Stomach (tissue), 9 donors: ENCODE measurements around the gene DYDC1. TPM values are rescaled to one million over a fixed set of nuclear protein-coding genes. Genes with fewer than 3 reads are reported as not detected.

Experiments used
- DNase-seq, 2 donors: peaks; one replicate each; pipeline versions ENCODE4 v3.0.0 to v3.0.0-alpha.2; 2013 to 2019
- H3K27ac ChIP-seq, 5 donors: fragments of 200-600 bp in 4 of 5; sonication (generic) in 4 of 5; one replicate each; pipeline ENCODE4 v1.5.1; 2013 to 2019; ENCODE audit warnings: mild to moderate bottlenecking in 1 of 5, moderate library complexity in 1 of 5
- H3K27me3 ChIP-seq, 3 donors: fragments of 200-600 bp; sonication (generic); one replicate each; pipeline ENCODE4 v1.5.1; 2017 to 2019; ENCODE audit warnings: mixed run types in 1 of 3
- H3K36me3 ChIP-seq, 4 donors: fragments of 200-600 bp; sonication (generic); 1 replicate in 3 of 4; 2 replicates in 1 of 4; pipeline ENCODE4 v1.5.1; 2016 to 2019
- H3K4me1 ChIP-seq, 4 donors: fragments of 200-600 bp; sonication (generic); one replicate each; pipeline ENCODE4 v1.5.1; 2016 to 2019
- H3K4me3 ChIP-seq, 4 donors: fragments of 200-600 bp; sonication (generic) in 3 of 4; one replicate each; pipeline ENCODE4 v1.5.1; 2016 to 2019; ENCODE audit warnings: mild to moderate bottlenecking in 1 of 4
- H3K9me3 ChIP-seq, 4 donors: fragments of 200-600 bp; sonication (generic); one replicate each; pipeline ENCODE4 v1.5.1; 2016 to 2019
- EP300 ChIP-seq: sonication (generic); formaldehyde crosslinking; IDR thresholded peaks from one replicate; pipeline ENCODE4 v1.6.1; 2017; ENCODE audit warnings: antibody characterized with exemption
- POLR2A ChIP-seq, 4 donors: fragments of 450-650 bp; IDR thresholded peaks; one replicate each; pipeline ENCODE4 v1.6.1; 2016; ENCODE audit warnings: antibody characterized with exemption in 4 of 4, control low read depth in 2 of 4, mild to moderate bottlenecking in 1 of 4, moderate library complexity in 1 of 4
- POLR2AphosphoS5 ChIP-seq, 3 donors: sonication (generic); formaldehyde crosslinking; IDR thresholded peaks; one replicate each; pipeline ENCODE4 v1.6.1; 2016; ENCODE audit warnings: antibody characterized with exemption in 3 of 3
- WGBS, 5 donors: extraction: QIAGEN DNeasy Blood & Tissue Kit in 3 of 5; methylation state at CpG; one replicate each; pipeline versions ENCODE4 v1.1.5 to v1.1.7; 2013 to 2018; 5-methylcytosine and 5-hydroxymethylcytosine counted together
- intact Hi-C: fragments of 100-400 bp; cut with DNase I; formaldehyde crosslinking; loops from one replicate; pipeline ENCODE4 v1.15.1; 2023; ENCODE audit warnings: low total_unique reads
- polyA plus RNA-seq, 3 donors: library from polyadenylated mRNA; stranded (reverse); fragments of 200-250 nt; gene quantifications; one replicate each; pipeline ENCODE4 v1.2.3, GENCODE V29; 2013
- total RNA-seq, 5 donors: library from RNA; depleted of rRNA; stranded (reverse); fragments of >200 nt; gene quantifications; one replicate each; pipeline versions ENCODE4 v1.1.0 to v1.2.3, GENCODE V29; 2014 to 2016
- TF ChIP-seq, protein P1 (sequence below), 7 experiments: fragments of 450-650 bp in 4 of 7; fragments of 200-600 bp in 3 of 7; sonication (generic) in 3 of 7; IDR thresholded peaks; one replicate each; pipeline ENCODE4 v1.5.1; 2016 to 2019; ENCODE audit warnings: antibody characterized with exemption in 7 of 7, control low read depth in 2 of 7, mild to moderate bottlenecking in 1 of 7
- donor health status: healthy with polysubstance abuse.
- donor health status: Bipolar disorder and iron deficiency.
- donor health status: healthy.

The DYDC1 gene
- total and polyA plus RNA-seq, 8 donors = not detected

DNA sequence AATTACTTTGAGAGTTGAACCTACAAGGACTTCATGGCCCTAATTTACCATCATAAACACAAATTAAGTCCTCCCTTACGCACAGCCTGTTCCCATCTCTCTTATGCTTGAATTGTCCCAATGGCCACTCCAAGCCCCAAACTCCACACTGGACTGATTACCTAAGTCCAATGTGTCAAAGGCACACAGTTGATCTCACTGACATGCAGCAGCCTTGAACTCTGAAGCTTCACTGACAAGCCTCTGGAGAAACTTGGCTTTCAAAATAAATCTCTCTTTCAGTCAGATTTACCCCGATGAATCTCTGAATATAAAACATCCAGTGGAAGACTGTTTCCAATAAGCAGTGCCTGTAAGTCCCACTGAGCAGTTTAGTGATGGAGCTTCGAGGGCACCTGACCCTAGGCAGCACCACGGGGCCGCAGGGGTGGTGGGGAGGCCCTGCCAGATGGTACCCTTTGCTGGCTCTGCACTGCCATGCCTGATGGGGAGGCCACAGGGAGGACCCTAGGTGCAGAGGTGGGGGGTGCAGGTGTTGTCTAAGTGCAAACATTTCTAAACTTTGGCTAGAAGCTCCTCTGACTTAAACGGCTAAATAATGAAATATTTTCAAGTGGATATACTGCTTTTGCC, 63.8 kb downstream of the DYDC1 start:
- H3K4me1 ChIP-seq = peaks cover 0 to 3% (median 0%) of the 10 kb centered on the region in 4 donors
- no peak for DNase-seq
- H3K9me3 ChIP-seq = peaks cover 0 to 9% (median 6%) of the 10 kb centered on the region in 4 donors
- no peak overlapping the region for H3K4me3 ChIP-seq
- H3K36me3 ChIP-seq = no peaks in the 10 kb centered on the region
- intact Hi-C loops = no loop called here
- TF ChIP-seq POLR2A (IDR thresholded peaks at IDR 0.05) (no peak), EP300 (no peak), POLR2AphosphoS5 (IDR thresholded peaks at IDR 0.05) (no peak)
- TF ChIP-seq, protein P1, sequence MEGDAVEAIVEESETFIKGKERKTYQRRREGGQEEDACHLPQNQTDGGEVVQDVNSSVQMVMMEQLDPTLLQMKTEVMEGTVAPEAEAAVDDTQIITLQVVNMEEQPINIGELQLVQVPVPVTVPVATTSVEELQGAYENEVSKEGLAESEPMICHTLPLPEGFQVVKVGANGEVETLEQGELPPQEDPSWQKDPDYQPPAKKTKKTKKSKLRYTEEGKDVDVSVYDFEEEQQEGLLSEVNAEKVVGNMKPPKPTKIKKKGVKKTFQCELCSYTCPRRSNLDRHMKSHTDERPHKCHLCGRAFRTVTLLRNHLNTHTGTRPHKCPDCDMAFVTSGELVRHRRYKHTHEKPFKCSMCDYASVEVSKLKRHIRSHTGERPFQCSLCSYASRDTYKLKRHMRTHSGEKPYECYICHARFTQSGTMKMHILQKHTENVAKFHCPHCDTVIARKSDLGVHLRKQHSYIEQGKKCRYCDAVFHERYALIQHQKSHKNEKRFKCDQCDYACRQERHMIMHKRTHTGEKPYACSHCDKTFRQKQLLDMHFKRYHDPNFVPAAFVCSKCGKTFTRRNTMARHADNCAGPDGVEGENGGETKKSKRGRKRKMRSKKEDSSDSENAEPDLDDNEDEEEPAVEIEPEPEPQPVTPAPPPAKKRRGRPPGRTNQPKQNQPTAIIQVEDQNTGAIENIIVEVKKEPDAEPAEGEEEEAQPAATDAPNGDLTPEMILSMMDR (IDR thresholded peaks at IDR 0.05) = no peak
- whole genome bisulfite sequencing, 5 donors = 70 to 87% (median 86%) methylated on average over 6 of the region's 6 CpGs
- H3K27ac ChIP-seq = no peak overlapping the region
- H3K27me3 ChIP-seq = no peaks in the 10 kb centered on the region

DNA sequence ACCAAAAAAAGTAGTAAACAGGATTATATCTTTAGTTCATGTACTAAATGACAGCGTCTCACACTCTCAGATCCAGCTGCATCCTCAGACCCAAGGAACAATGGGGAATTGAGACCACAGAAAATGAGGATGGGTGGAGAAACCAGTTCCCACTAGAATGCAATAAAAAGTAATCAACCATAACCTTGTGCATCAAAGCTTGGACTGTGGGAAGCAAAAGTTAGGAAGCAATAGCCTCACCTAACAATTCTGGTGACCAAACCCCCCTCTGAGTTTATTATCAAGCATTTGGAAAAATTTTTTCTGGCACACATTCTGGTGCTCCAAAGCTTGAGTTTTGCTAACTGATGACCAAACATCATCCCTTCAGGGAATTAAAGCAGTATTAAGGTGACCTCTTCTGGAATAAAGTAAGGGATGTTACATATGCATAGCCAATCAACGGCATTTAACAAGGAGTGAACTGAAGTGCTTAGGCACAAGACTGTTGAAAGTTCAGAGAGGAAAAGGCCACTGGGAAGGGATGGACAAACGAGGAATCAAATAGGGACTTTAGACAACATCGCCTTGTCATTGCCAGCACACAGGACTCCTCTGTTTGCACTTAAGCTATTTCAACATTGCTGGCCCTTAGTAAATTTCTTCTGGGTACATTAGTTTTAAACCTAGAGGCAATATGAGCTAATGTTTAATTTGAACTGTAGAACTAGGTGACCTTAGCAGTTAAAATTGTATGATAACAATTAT, 65.9 kb downstream of the DYDC1 start:
- DNase-seq = no peak
- Histone ChIP-seq H3K9me3 (no peaks in the 10 kb centered on the region), H3K36me3 (no peaks in the 10 kb centered on the region), H3K4me3 (no peak overlapping the region), H3K27ac (no peak overlapping the region), H3K27me3 (no peaks in the 10 kb centered on the region), H3K4me1 (peaks cover 0 to 3% (median 0%) of the 10 kb centered on the region in 4 donors)
- no peak for TF ChIP-seq POLR2AphosphoS5 (IDR thresholded peaks at IDR 0.05)
- TF ChIP-seq POLR2A (IDR thresholded peaks at IDR 0.05) = no peak
- 44 to 60% (median 56%) methylated on average over 4 of the region's 4 CpGs for WGBS, 5 donors
- intact Hi-C loops = no loop called here

DNA sequence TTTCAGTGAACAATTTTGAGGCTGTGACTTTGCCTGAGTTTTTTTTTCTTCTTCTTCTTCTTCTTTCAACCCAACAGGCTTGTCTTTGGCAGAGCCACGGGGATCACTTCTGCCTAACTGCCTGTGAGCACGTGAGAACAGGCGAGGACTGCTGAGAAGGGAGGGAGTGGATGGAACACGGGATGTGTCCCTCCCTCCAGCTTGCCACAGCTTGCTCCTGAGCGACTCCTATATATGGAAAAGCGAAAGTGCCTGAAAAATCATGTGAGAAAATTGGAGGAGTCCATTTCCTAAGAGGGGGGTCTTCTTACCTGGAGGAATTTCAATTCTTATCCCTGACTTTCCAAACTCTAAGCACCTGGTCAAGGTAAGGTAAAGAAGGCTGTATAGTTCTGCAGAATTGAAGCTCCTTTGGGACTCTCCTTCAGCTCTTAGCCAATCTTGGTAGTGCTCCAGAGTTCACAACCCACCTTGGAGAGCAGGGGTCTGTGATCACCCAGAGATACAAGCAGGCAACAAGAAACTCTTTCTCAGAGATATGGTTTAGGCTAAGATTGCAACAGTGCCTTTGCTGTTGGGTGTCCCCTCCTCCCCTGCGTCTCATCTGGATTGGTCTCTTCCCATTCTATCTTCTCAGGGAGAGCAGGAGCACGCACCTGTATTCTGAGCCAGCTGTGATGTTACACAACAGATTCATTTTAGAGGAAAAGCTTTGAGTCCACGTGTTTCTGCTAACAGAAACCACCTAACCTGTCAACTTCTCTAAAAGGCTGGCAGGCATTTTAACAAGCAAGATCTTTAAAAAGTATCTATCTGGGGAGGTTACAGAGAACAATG, 66.9 kb downstream of the DYDC1 start, which contains the start of gene MAT1A:
MAT1A (minus strand) TSS at position 208 of the 837 bp plus-strand sequence. CDS start 235 bp downstream, outside the sequence.
- WGBS, 5 donors = 15 to 37% (median 28%) methylated on average over 9 of the region's 9 CpGs
- H3K9me3 ChIP-seq = no peaks in the 10 kb centered on the region
- H3K27ac ChIP-seq = no peak within 1 kb of the TSS
- H3K36me3 ChIP-seq = no peaks in the 10 kb centered on the region
- no peaks in the 10 kb centered on the region for H3K27me3 ChIP-seq
- DNase-seq = peak in 1 of 2 donors; percentile 42
- peaks cover 0 to 3% (median 0%) of the 10 kb centered on the region in 4 donors for H3K4me1 ChIP-seq
- intact Hi-C loops = no loop called here
- peak within 1 kb of the TSS in 1 of 4 donors; percentile 2 for H3K4me3 ChIP-seq
- TF ChIP-seq, protein P1 (IDR thresholded peaks at IDR 0.05) = no peak
- no peak for TF ChIP-seq POLR2A (IDR thresholded peaks at IDR 0.05)

DNA sequence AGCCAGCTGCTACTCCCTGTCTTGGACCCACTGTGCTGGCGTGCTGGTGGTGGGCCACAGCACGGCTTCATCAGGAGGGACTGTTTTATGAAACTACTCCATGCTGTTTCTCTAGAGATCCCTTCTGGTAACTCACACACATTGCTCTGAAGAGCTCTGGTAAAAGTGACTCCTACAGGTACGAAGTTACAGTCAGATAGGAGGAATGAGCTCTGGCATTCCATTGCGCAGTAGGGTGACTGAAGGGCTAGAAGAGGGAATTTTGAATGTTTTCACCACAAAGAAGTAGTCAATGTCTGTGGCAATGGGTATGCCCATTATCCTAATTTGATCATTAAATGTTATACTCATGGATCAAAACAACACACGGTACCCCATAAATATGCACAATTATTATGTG, 67.7 kb downstream of the DYDC1 start:
- no peaks in the 10 kb centered on the region for H3K36me3 ChIP-seq
- no peaks in the 10 kb centered on the region for H3K27me3 ChIP-seq
- intact Hi-C loops = no loop called here
- H3K4me1 ChIP-seq = peaks cover 0 to 3% (median 0%) of the 10 kb centered on the region in 4 donors
- DNase-seq = no peak
- no peak overlapping the region for H3K4me3 ChIP-seq
- no peak for TF ChIP-seq POLR2A (IDR thresholded peaks at IDR 0.05)
- TF ChIP-seq EP300 = no peak
- no peak for TF ChIP-seq POLR2AphosphoS5 (IDR thresholded peaks at IDR 0.05)
- 85 to 93% (median 91%) methylated on average over 5 of the region's 5 CpGs for WGBS, 5 donors
- no peak overlapping the region for H3K27ac ChIP-seq
- H3K9me3 ChIP-seq = no peaks in the 10 kb centered on the region

Other genes with a start within 250 kb of the DYDC1 start
- gene PLAC9, start 224.0 kb downstream of the DYDC1 start, total RNA-seq = 10 to 100 TPM in 2 of 5 donors, 1 to 10 TPM in 1, not detected in 2; 2.0 to 37.4 (median 11.6) TPM
- 10 to 100 TPM; 14.2 to 28.3 (median 26.4) TPM for gene PLAC9, start 224.0 kb downstream of the DYDC1 start, polyA plus RNA-seq
- gene ANXA11, start 151.2 kb downstream of the DYDC1 start, total RNA-seq = 100 to 1,000 TPM in 3 of 5 donors, 10 to 100 TPM in 2; 91.4 to 293 (median 109) TPM
- gene ANXA11, start 151.2 kb downstream of the DYDC1 start, polyA plus RNA-seq = 100 to 1,000 TPM; 171 to 208 (median 181) TPM
- not detected for gene MAT1A, start 67.1 kb downstream of the DYDC1 start, total RNA-seq
- gene MAT1A, start 67.1 kb downstream of the DYDC1 start, polyA plus RNA-seq = 1 to 10 TPM in 1 of 3 donors, under 1 TPM in 2; 0.23 to 1.1 (median 0.31) TPM
- gene DYDC2, start within 50 bp of the DYDC1 start, total RNA-seq = not detected
- under 1 TPM in 2 of 3 donors, not detected in 1; 0.37 to 0.95 TPM for gene DYDC2, start within 50 bp of the DYDC1 start, polyA plus RNA-seq
- 10 to 100 TPM in 4 of 5 donors, 1 to 10 TPM in 1; 6.7 to 56.8 (median 16.2) TPM for gene PRXL2A, start 51.8 kb upstream of the DYDC1 start, total RNA-seq
- 10 to 100 TPM; 16.2 to 36.3 (median 19.4) TPM for gene PRXL2A, start 51.8 kb upstream of the DYDC1 start, polyA plus RNA-seq
- 10 to 100 TPM; 24.4 to 82.6 (median 42.9) TPM for gene TSPAN14, start 97.6 kb upstream of the DYDC1 start, total RNA-seq
- gene TSPAN14, start 97.6 kb upstream of the DYDC1 start, polyA plus RNA-seq = 10 to 100 TPM in 2 of 3 donors, 1 to 10 TPM in 1; 7.0 to 21.5 (median 13.7) TPM
- gene SH2D4B, start 181.1 kb upstream of the DYDC1 start, total RNA-seq = under 1 TPM in 1 of 5 donors, not detected in 4; 0.18 TPM
- under 1 TPM in 1 of 3 donors, not detected in 2; 0.03 TPM for gene SH2D4B, start 181.1 kb upstream of the DYDC1 start, polyA plus RNA-seq